Pancreas (tissue), 10 donors: ENCODE measurements around the gene MARK3. TPM values are rescaled to one million over a fixed set of nuclear protein-coding genes. Genes with fewer than 3 reads are reported as not detected.

Source experiments
- ATAC-seq, 4 donors: fragments of 200-7000 bp; cut with Tn5 transposase; one replicate each; pipeline versions ENCODE4 v1.8.0 to v1.9.1; 2020; ENCODE audit warnings: mild to moderate bottlenecking in 4 of 4, moderate library complexity in 4 of 4
- DNase-seq, 6 donors: peaks; one replicate each; pipeline ENCODE4 v3.0.0-alpha.2; 2020
- FAIRE-seq: peaks from 2 replicates; lab custom pipeline; 2012; peaks lifted over from hg19 to GRCh38; lab: Jason Lieb, UNC
- H3K27ac ChIP-seq, 4 donors: fragments of 200-600 bp; sonication (generic); 1 replicate in 3 of 4; 2 replicates in 1 of 4; pipeline versions ENCODE4 v1.5.0 to v1.8.0; 2020
- H3K27me3 ChIP-seq, 4 donors: fragments of 200-600 bp; one replicate each; pipeline ENCODE4 v1.8.0; 2021
- H3K36me3 ChIP-seq, 3 donors: fragments of 200-600 bp; sonication (generic) in 1 of 3; one replicate each; pipeline versions ENCODE4 v1.5.0 to v1.8.0; 2020 to 2021
- H3K4me1 ChIP-seq, 3 donors: fragments of 200-600 bp; one replicate each; pipeline ENCODE4 v1.8.0; 2021
- H3K4me3 ChIP-seq, 4 donors: fragments of 200-600 bp; sonication (generic) in 2 of 4; one replicate each; pipeline versions ENCODE4 v1.5.0 to v1.8.0; 2020 to 2021
- H3K9me3 ChIP-seq, 4 donors: fragments of 200-600 bp; one replicate each; pipeline ENCODE4 v1.8.0; 2021
- CTCF ChIP-seq, 4 donors: fragments of 200-600 bp; sonication (generic) in 3 of 4; IDR thresholded peaks; one replicate each; pipeline versions ENCODE4 v1.5.0 to v1.8.0; 2021; ENCODE audit warnings: antibody characterized with exemption in 4 of 4
- WGBS, 2 donors: extraction: QIAGEN DNeasy Blood & Tissue Kit; methylation state at CpG; one replicate each; pipeline ENCODE4 v1.1.7; 2013; 5-methylcytosine and 5-hydroxymethylcytosine counted together
- intact Hi-C, 3 donors: fragments of 100-400 bp; cut with DNase I; formaldehyde crosslinking; loops; one replicate each; pipeline versions ENCODE4 v1.11.1 to v1.14.2; 2022
- polyA plus RNA-seq, 2 donors: library from polyadenylated mRNA; stranded (reverse); fragments of 200-250 nt; gene quantifications; one replicate each; pipeline ENCODE4 v1.2.3, GENCODE V29; 2013
- total RNA-seq, 6 donors: library from RNA; stranded (reverse); fragmentation: NEBNext Ultra II Directional in 4 of 6; extraction: Animal tissue kit (Norgen Biotek cat#: 25700) in 4 of 6; gene quantifications; one replicate each; pipeline versions ENCODE4 v1.2.1 to v1.2.4, GENCODE V29; 2021 to 2023
- donor health status: healthy with polysubstance abuse.
- donor health status: DM: no; HTN: no; CAD: no; lungs with moderate emphysema.
- donor health status: DM: no; HTN: no; CAD: no.
- donor health status: control.
- donor health status: control.
- donor health status: Bipolar disorder and iron deficiency.
- donor health status: DM: yes; HTN: yes; CAD: no.
- donor health status: DM: no; HTN: no; CAD: no.
- donor health status: DM: no; HTN: no; CAD: no.
- donor health status: DM: yes; HTN: yes; CAD: no.

Gene MARK3
- total and polyA plus RNA-seq, 8 donors = 35.3 to 110 (median 47.0) TPM

GRCh38 chr14:103402695-103403094 is 17.5 kb downstream of the MARK3 start:
- DNase-seq = no peak
- no peak for FAIRE-seq
- Histone ChIP-seq H3K27me3 (no peaks in the 10 kb centered on the region), H3K9me3 (no peaks in the 10 kb centered on the region), H3K4me1 (peaks cover 41 to 69% (median 56%) of the 10 kb centered on the region in 3 donors), H3K36me3 (no peaks in the 10 kb centered on the region), H3K4me3 (no peak overlapping the region), H3K27ac (peak overlapping the region in 1 of 4 donors; percentile 36)
- intact Hi-C loops = no loop called here
- no peak for TF ChIP-seq CTCF (IDR thresholded peaks at IDR 0.05)
- peak; percentile 40 to 54 (median 47) for ATAC-seq
- 65 to 67% methylated on average over 2 of the region's 2 CpGs for WGBS, 2 donors

- intact Hi-C loops = no loop called here
- FAIRE-seq (no peak), ATAC-seq (peak; percentile 37 to 57 (median 47)), DNase-seq (no peak)
- Histone ChIP-seq H3K27me3 (no peaks in the 10 kb centered on the region), H3K4me1 (peaks cover 40 to 67% (median 50%) of the 10 kb centered on the region in 3 donors), H3K4me3 (peak overlapping the region in 2 of 4 donors; percentile 12 to 13), H3K36me3 (no peaks in the 10 kb centered on the region), H3K27ac (peak overlapping the region; percentile 31 to 79 (median 58)), H3K9me3 (no peaks in the 10 kb centered on the region)
- WGBS, 2 donors = 27 to 34% methylated on average over 9 of the region's 9 CpGs
- TF ChIP-seq CTCF (IDR thresholded peaks at IDR 0.05) = no peak
Measured at GRCh38 chr14:103404032-103404918, 19.1 kb downstream of the MARK3 start.

GRCh38 chr14:103404920-103405319 is 19.7 kb downstream of the MARK3 start:
- H3K4me1 ChIP-seq = peaks cover 40 to 66% (median 49%) of the 10 kb centered on the region in 3 donors
- no peaks in the 10 kb centered on the region for H3K27me3 ChIP-seq
- no peak for TF ChIP-seq CTCF (IDR thresholded peaks at IDR 0.05)
- FAIRE-seq = no peak
- no peaks in the 10 kb centered on the region for H3K9me3 ChIP-seq
- DNase-seq = peak in 3 of 6 donors; percentile 38 to 56 (median 43)
- peak overlapping the region in 1 of 4 donors; percentile 24 for H3K4me3 ChIP-seq
- peak; percentile 66 to 86 (median 78) for ATAC-seq
- H3K36me3 ChIP-seq = no peaks in the 10 kb centered on the region
- intact Hi-C loops = no loop called here
- WGBS, 2 donors = 18 to 20% methylated on average over 7 of the region's 7 CpGs
- H3K27ac ChIP-seq = peak overlapping the region; percentile 31 to 79 (median 58)

- peak overlapping the region in 2 of 4 donors; percentile 5 to 22 for H3K4me3 ChIP-seq
- no peak for FAIRE-seq
- DNase-seq = peak in 4 of 6 donors; percentile 43 to 69 (median 57)
- ATAC-seq = peak in 3 of 4 donors; percentile 13 to 65 (median 41)
- intact Hi-C loops = no loop called here
- no peaks in the 10 kb centered on the region for H3K27me3 ChIP-seq
- H3K4me1 ChIP-seq = peaks cover 17 to 36% (median 18%) of the 10 kb centered on the region in 3 donors
- peak overlapping the region in 2 of 4 donors; percentile 63 to 74 for H3K27ac ChIP-seq
- no peak for TF ChIP-seq CTCF (IDR thresholded peaks at IDR 0.05)
- no peaks in the 10 kb centered on the region for H3K36me3 ChIP-seq
- H3K9me3 ChIP-seq = no peaks in the 10 kb centered on the region
- 25 to 30% methylated on average over 7 of the region's 7 CpGs for WGBS, 2 donors
Measured at GRCh38 chr14:103408491-103409155, 23.4 kb downstream of the MARK3 start.
